ENCODE results near the gene COPB1. TPM values are rescaled to one million over a fixed set of nuclear protein-coding genes. Genes with fewer than 3 reads are reported as not detected.

Gene COPB1
- total RNA-seq, 1 experiment from 2014 or later: 94.6 TPM

DNA sequence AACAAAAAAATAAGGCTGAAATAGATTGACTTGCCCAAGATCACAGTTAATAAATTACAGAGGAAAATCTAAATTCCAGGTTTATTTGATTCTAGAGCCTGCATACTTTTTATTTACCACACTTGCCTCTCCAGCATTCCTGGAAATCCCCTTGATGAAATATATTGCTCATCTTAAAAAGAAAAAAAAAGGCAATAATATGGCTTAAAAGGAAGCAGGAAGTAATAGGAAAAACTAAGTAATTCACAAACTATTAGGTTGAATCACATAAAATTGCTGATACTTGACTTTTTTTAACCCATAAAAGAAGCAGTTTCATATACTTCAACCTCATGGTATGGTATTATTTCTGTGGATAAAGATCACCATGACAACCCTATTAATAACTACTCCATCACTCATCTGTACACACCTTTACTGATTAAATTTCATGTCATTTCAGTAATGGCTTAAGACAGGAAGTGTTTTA lies 52.9 kb downstream of the COPB1 start:
- DNase-seq (ENCODE audit: low spot score): no peak
- ChIA-PET CTCF (no interaction called here), POLR2A (ENCODE audit: low non-redundant PET) (no interaction called here)
- no peaks in the 10 kb centered on the region for H3K36me3 ChIP-seq (ENCODE audit: insufficient read depth, low read length, poor library complexity, severe bottlenecking)
- no TSS peak for BruUV-seq (replicated peaks)
- no peak overlapping the region for H3K4me3 ChIP-seq (ENCODE audit: low read depth, low read length, poor library complexity, severe bottlenecking)
- no peaks in the 10 kb centered on the region for H3K27me3 ChIP-seq (replicated peaks; ENCODE audit: insufficient read depth, low read depth, low read length, poor library complexity)
- H3K4me1 ChIP-seq (ENCODE audit: insufficient read depth, low read length, poor library complexity, severe bottlenecking): peaks cover 6% of the 10 kb centered on the region
- intact Hi-C loops (cut with micrococcal nuclease; ENCODE audit: unreplicated experiment): no loop called here
- no peaks in the 10 kb centered on the region for H3K9me3 ChIP-seq (ENCODE audit: low read depth, low read length, poor library complexity, severe bottlenecking)
- no peak overlapping the region for H3K27ac ChIP-seq (ENCODE audit: low read depth, low read length, poor library complexity, severe bottlenecking)
- TF ChIP-seq EZH2 (IDR thresholded peaks at IDR 0.05; ENCODE audit: borderline replicate concordance, low read depth, low read length, poor library complexity, severe bottlenecking): no peak
- TF ChIP-seq, protein P1, sequence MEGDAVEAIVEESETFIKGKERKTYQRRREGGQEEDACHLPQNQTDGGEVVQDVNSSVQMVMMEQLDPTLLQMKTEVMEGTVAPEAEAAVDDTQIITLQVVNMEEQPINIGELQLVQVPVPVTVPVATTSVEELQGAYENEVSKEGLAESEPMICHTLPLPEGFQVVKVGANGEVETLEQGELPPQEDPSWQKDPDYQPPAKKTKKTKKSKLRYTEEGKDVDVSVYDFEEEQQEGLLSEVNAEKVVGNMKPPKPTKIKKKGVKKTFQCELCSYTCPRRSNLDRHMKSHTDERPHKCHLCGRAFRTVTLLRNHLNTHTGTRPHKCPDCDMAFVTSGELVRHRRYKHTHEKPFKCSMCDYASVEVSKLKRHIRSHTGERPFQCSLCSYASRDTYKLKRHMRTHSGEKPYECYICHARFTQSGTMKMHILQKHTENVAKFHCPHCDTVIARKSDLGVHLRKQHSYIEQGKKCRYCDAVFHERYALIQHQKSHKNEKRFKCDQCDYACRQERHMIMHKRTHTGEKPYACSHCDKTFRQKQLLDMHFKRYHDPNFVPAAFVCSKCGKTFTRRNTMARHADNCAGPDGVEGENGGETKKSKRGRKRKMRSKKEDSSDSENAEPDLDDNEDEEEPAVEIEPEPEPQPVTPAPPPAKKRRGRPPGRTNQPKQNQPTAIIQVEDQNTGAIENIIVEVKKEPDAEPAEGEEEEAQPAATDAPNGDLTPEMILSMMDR (conservative IDR thresholded peaks at IDR 0.05; ENCODE audit: low read depth, low read length): no peak

DNA sequence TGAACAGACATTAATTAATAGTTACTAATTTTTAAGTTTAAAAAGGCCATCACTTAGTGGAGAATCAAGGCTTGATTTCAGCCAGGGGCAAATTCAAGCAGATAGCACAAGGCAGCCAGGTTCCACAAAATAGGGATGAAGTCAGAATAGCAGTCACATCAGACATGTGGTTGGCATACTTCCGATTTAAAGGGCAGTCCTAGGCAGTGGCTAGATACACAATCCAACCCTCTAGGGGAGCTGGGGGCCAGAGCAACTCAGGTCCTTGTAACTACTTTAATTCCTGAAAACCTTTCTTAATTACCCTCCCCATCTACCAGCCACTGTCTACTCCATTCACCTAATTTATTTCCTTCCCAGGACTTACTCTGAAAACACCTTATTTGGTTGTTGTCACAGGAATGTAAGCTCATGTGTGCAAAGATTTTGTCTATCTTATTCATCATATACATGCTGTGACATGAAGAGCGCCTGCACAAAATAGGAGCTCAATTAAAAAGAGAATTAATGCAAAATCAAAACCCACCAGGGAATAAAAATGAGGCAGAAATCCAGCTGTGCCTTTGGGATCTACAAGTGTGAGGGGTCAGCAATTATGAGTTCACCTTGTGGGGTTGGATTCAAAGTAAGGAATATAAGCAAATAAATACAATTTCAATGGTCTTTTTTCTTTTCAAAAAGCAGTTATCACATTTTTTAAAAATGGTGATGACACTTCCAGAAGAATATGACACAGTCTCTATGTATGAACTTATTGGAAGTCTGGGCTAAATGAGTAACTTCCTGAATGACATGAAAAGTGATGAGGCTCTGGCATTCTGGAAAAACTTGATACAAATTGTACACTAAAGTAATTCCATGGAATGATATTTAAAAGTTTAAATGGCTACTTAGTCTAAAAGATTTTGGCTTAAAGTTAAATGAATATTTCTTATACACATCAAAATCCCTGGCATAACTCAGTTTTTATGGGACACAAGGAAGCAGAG lies 53.8 kb downstream of the COPB1 start:
- Histone ChIP-seq H3K9me3 (ENCODE audit: low read depth, low read length, poor library complexity, severe bottlenecking) (no peaks in the 10 kb centered on the region), H3K36me3 (ENCODE audit: insufficient read depth, low read length, poor library complexity, severe bottlenecking) (no peaks in the 10 kb centered on the region), H3K4me1 (ENCODE audit: insufficient read depth, low read length, poor library complexity, severe bottlenecking) (peaks cover 6% of the 10 kb centered on the region), H3K27ac (ENCODE audit: low read depth, low read length, poor library complexity, severe bottlenecking) (no peak overlapping the region), H3K4me3 (ENCODE audit: low read depth, low read length, poor library complexity, severe bottlenecking) (no peak overlapping the region), H3K27me3 (replicated peaks; ENCODE audit: insufficient read depth, low read depth, low read length, poor library complexity) (no peaks in the 10 kb centered on the region)
- TF ChIP-seq, protein P1 (conservative IDR thresholded peaks at IDR 0.05; ENCODE audit: low read depth, low read length): no peak
- TF ChIP-seq EZH2 (IDR thresholded peaks at IDR 0.05; ENCODE audit: borderline replicate concordance, low read depth, low read length, poor library complexity, severe bottlenecking): no peak
- intact Hi-C loops (cut with micrococcal nuclease; ENCODE audit: unreplicated experiment): no loop called here
- BruUV-seq (replicated peaks): no TSS peak
- ChIA-PET CTCF (no interaction called here), POLR2A (ENCODE audit: low non-redundant PET) (no interaction called here)
- DNase-seq (ENCODE audit: low spot score): no peak

DNA sequence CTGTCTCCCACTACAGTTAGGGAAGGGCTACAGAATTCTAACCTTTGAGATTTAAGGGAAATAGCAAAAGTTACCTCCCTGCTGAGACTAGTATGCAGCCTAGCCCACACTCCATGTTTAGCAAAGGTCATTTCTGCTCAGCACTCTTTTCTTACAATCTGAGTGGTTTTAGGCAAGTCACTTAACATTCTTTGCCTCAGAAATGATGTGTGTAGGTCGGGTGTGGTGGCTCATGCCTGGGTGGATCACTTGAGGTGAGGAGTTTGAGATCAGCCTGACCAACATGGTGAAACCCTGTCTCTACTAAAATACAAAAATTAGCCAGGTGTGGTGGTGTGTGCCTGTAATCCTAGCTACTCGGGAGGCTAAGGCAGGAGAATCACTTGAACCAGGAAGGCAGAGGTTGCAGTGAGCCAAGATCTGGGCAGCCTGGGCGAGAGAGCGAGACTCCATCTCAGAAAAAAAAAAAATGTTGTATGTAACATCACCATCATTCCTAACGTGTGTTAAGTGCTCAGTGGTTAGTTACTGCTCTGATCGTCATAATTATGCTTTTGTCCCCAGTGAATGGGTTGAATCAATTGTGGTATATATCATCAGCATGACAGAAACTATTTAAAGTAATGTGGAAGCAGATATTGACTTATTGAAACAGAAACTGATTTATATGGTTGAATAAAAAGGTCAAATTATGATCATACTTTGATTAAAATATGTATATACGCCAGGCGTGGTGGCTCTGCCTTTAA lies 55.0 kb downstream of the COPB1 start:
- CTCF ChIA-PET: no interaction called here
- no peak overlapping the region for H3K27ac ChIP-seq (ENCODE audit: low read depth, low read length, poor library complexity, severe bottlenecking)

More for the DNA sequence above, 55.0 kb downstream of the COPB1 start:
- Histone ChIP-seq H3K27me3 (replicated peaks; ENCODE audit: insufficient read depth, low read depth, low read length, poor library complexity) (no peaks in the 10 kb centered on the region), H3K4me3 (ENCODE audit: low read depth, low read length, poor library complexity, severe bottlenecking) (no peak overlapping the region), H3K36me3 (ENCODE audit: insufficient read depth, low read length, poor library complexity, severe bottlenecking) (no peaks in the 10 kb centered on the region), H3K4me1 (ENCODE audit: insufficient read depth, low read length, poor library complexity, severe bottlenecking) (peaks cover 6% of the 10 kb centered on the region), H3K9me3 (ENCODE audit: low read depth, low read length, poor library complexity, severe bottlenecking) (no peaks in the 10 kb centered on the region)
- intact Hi-C loops (cut with micrococcal nuclease; ENCODE audit: unreplicated experiment): no loop called here
- POLR2A ChIA-PET (ENCODE audit: low non-redundant PET): no interaction called here
- no TSS peak for BruUV-seq (replicated peaks)
- TF ChIP-seq EZH2 (IDR thresholded peaks at IDR 0.05; ENCODE audit: borderline replicate concordance, low read depth, low read length, poor library complexity, severe bottlenecking): no peak
- TF ChIP-seq, protein P1 (conservative IDR thresholded peaks at IDR 0.05; ENCODE audit: low read depth, low read length): no peak
- no peak for DNase-seq (ENCODE audit: low spot score)
